ENCODE results near the gene TSHZ3.

Gene TSHZ3

GRCh38 chr19:31279436-31279765, 69.8 kb downstream of the TSHZ3 start:
- no peaks in the 10 kb centered on the region for H3K4me1 ChIP-seq
- intact Hi-C loops (cut with DNase I; ENCODE audit: low total_unique reads), result no loop called here
- H3K27ac ChIP-seq, result no peak overlapping the region
- no peaks in the 10 kb centered on the region for H3K9me3 ChIP-seq
- TF ChIP-seq CTCF (IDR thresholded peaks at IDR 0.05), result no peak
- H3K27me3 ChIP-seq, result no peaks in the 10 kb centered on the region
- DNase-seq, result peak in 1 of 2 donors; percentile 60
- H3K4me3 ChIP-seq, result no peak overlapping the region
- H3K36me3 ChIP-seq, result peaks cover 0 to 38% (median 20%) of the 10 kb centered on the region in 3 donors

- no peaks in the 10 kb centered on the region for H3K4me1 ChIP-seq
- H3K36me3 ChIP-seq, result peaks cover 0 to 38% (median 20%) of the 10 kb centered on the region in 3 donors
- no peak for TF ChIP-seq CTCF (IDR thresholded peaks at IDR 0.05)
- intact Hi-C loops (cut with DNase I; ENCODE audit: low total_unique reads), result no loop called here
- no peaks in the 10 kb centered on the region for H3K27me3 ChIP-seq
- H3K9me3 ChIP-seq, result no peaks in the 10 kb centered on the region
- H3K27ac ChIP-seq, result no peak overlapping the region
- H3K4me3 ChIP-seq, result no peak overlapping the region
- DNase-seq, result peak in 1 of 2 donors; percentile 48
Measured at GRCh38 chr19:31278555-31279435, 70.4 kb downstream of the TSHZ3 start.

- H3K9me3 ChIP-seq, result no peaks in the 10 kb centered on the region
- H3K4me1 ChIP-seq, result no peaks in the 10 kb centered on the region
- DNase-seq, result peak in 1 of 2 donors; percentile 58
- no peak overlapping the region for H3K27ac ChIP-seq
- no peaks in the 10 kb centered on the region for H3K27me3 ChIP-seq
- TF ChIP-seq CTCF (IDR thresholded peaks at IDR 0.05), result no peak
- H3K36me3 ChIP-seq, result peaks cover 4 to 46% (median 20%) of the 10 kb centered on the region in 3 donors
- intact Hi-C loops (cut with DNase I; ENCODE audit: low total_unique reads), result no loop called here
- no peak overlapping the region for H3K4me3 ChIP-seq
Measured at GRCh38 chr19:31277516-31277915, 71.7 kb downstream of the TSHZ3 start.

- H3K4me3 ChIP-seq, result no peak overlapping the region
- peaks cover 4 to 46% (median 20%) of the 10 kb centered on the region in 3 donors for H3K36me3 ChIP-seq
- intact Hi-C loops (cut with DNase I; ENCODE audit: low total_unique reads), result no loop called here
- H3K27ac ChIP-seq, result no peak overlapping the region
- no peaks in the 10 kb centered on the region for H3K9me3 ChIP-seq
- no peaks in the 10 kb centered on the region for H3K4me1 ChIP-seq
- no peaks in the 10 kb centered on the region for H3K27me3 ChIP-seq
- no peak for TF ChIP-seq CTCF (IDR thresholded peaks at IDR 0.05)
- peak in 1 of 2 donors; percentile 55 for DNase-seq
Measured at GRCh38 chr19:31276831-31277230, 72.4 kb downstream of the TSHZ3 start.

- H3K4me1 ChIP-seq, result no peaks in the 10 kb centered on the region
- H3K27ac ChIP-seq, result no peak overlapping the region
- peaks cover 4 to 46% (median 20%) of the 10 kb centered on the region in 3 donors for H3K36me3 ChIP-seq
- DNase-seq, result no peak
- TF ChIP-seq CTCF (IDR thresholded peaks at IDR 0.05), result no peak
- intact Hi-C loops (cut with DNase I; ENCODE audit: low total_unique reads), result no loop called here
- no peaks in the 10 kb centered on the region for H3K9me3 ChIP-seq
- H3K4me3 ChIP-seq, result no peak overlapping the region
- no peaks in the 10 kb centered on the region for H3K27me3 ChIP-seq
Measured at GRCh38 chr19:31275068-31275334, 74.2 kb downstream of the TSHZ3 start.

All from tibial artery (tissue), 4 donors.